Keratinocyte (primary cell): ENCODE results near the gene NDUFA13.

Source experiments
- EZH2 ChIP-seq: IDR thresholded peaks from one replicate; pipeline ENCODE4 v1.6.1; 2012; ENCODE audit warnings: inconsistent platforms, mild to moderate bottlenecking, low read length, moderate library complexity
- TF ChIP-seq, protein P1 (sequence below), 3 experiments: IDR thresholded peaks in 1 of 3; conservative IDR thresholded peaks in 1 of 3; optimal IDR thresholded peaks in 1 of 3; 2 replicates in 2 of 3; 3 replicates in 1 of 3; pipeline versions ENCODE3 to v1.5.1; 2011; ENCODE audit warnings: low read length in 3 of 3, mild to moderate bottlenecking in 3 of 3, moderate library complexity in 2 of 3, control low read depth in 1 of 3, inconsistent platforms in 1 of 3; ENCODE audit not compliant: insufficient read depth in 2 of 3; ENCODE audit errors: extremely low read depth in 1 of 3

DNA sequence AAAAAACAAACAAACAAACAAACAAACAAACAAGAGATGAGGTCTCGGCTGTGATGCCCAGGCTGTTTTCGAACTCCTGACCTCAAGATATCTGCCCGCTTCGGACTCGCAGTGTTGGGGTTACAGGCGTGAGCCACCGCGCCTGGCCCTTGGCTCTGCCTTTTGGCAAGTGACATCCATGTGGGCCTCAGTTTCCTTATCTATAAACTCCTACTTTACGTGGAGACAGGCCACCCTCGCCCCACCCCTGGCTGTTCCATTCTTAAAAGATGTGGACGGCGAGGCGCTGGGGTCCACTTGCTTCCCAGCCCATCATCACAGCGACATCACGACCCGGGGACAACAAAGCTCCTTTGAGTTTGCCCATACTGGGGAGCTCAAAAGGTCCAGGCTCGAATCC is 2.3 kb upstream of the NDUFA13 start:
- TF ChIP-seq, protein P1, sequence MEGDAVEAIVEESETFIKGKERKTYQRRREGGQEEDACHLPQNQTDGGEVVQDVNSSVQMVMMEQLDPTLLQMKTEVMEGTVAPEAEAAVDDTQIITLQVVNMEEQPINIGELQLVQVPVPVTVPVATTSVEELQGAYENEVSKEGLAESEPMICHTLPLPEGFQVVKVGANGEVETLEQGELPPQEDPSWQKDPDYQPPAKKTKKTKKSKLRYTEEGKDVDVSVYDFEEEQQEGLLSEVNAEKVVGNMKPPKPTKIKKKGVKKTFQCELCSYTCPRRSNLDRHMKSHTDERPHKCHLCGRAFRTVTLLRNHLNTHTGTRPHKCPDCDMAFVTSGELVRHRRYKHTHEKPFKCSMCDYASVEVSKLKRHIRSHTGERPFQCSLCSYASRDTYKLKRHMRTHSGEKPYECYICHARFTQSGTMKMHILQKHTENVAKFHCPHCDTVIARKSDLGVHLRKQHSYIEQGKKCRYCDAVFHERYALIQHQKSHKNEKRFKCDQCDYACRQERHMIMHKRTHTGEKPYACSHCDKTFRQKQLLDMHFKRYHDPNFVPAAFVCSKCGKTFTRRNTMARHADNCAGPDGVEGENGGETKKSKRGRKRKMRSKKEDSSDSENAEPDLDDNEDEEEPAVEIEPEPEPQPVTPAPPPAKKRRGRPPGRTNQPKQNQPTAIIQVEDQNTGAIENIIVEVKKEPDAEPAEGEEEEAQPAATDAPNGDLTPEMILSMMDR (optimal IDR thresholded peaks at IDR 0.05 in 1 of 3, IDR thresholded peaks at IDR 0.05 in 1 of 3, conservative IDR thresholded peaks at IDR 0.05 in 1 of 3; ENCODE audit: extremely low read depth in 1 of 3, insufficient read depth in 2 of 3, low read length in 3 of 3), result no peak
- TF ChIP-seq EZH2, result no peak
